Fibroblast of pulmonary artery (primary cell): Measurements from ENCODE around the gene SEC14L5.

Experiments
- DNase-seq: peaks from one replicate; pipeline ENCODE4 v3.0.0-alpha.2; 2010; ENCODE audit warnings: low read depth
- H3K4me3 ChIP-seq: replicated peaks from 2 replicates; pipeline ENCODE4 v1.5.1; 2011; ENCODE audit warnings: low read depth, mild to moderate bottlenecking, control low read depth, low read length, moderate library complexity
- TF ChIP-seq, protein P1 (sequence below): IDR thresholded peaks from 2 replicates; pipeline ENCODE4 v1.5.1; 2011; ENCODE audit warnings: mild to moderate bottlenecking, control low read depth, low read length, inconsistent platforms; ENCODE audit errors: missing control alignments

SEC14L5 gene

DNA sequence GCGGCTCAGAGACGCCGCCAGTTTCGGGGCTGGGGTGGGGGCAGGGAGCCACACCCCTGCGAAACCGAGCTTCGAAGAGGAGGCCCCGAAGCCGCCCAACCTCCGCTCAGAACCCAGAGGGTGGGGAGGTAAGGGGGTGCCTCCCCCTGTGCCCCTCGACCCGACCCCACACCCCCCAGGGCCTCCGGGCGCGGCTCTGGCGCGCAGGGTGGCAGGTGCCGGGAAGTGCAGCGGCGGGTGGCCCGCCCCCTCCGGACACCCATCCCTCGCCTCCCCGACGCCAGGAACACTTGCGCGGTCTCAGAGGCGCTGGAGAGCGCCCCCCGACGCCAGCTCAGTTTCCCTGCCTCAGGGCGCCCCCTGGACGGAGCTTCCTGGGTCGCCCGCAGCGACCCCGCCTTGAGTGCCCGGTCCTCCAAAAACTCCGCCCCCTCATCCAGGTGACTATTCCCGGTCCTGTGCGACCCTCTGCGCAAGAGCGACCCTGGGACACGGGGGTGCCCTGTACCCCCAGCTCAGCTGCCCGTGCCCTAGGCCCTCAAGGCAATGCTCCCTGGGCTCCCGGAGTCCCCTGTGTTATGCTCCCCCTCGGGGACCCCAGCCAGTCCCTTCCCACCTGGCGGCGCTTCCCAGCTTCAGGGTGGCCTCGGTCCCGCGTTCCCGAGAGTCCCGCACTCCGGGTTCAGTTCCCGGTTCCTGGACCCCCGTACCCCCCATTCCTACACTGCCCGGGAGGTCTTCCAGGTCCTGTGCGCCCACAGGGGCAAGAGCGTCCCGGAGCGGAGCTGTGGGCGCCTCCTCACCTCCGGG is 21.7 kb upstream of the SEC14L5 start:
- H3K4me3 ChIP-seq: peak overlapping the region; percentile 40
- DNase-seq: no peak
- TF ChIP-seq, protein P1, sequence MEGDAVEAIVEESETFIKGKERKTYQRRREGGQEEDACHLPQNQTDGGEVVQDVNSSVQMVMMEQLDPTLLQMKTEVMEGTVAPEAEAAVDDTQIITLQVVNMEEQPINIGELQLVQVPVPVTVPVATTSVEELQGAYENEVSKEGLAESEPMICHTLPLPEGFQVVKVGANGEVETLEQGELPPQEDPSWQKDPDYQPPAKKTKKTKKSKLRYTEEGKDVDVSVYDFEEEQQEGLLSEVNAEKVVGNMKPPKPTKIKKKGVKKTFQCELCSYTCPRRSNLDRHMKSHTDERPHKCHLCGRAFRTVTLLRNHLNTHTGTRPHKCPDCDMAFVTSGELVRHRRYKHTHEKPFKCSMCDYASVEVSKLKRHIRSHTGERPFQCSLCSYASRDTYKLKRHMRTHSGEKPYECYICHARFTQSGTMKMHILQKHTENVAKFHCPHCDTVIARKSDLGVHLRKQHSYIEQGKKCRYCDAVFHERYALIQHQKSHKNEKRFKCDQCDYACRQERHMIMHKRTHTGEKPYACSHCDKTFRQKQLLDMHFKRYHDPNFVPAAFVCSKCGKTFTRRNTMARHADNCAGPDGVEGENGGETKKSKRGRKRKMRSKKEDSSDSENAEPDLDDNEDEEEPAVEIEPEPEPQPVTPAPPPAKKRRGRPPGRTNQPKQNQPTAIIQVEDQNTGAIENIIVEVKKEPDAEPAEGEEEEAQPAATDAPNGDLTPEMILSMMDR: no peak

DNA sequence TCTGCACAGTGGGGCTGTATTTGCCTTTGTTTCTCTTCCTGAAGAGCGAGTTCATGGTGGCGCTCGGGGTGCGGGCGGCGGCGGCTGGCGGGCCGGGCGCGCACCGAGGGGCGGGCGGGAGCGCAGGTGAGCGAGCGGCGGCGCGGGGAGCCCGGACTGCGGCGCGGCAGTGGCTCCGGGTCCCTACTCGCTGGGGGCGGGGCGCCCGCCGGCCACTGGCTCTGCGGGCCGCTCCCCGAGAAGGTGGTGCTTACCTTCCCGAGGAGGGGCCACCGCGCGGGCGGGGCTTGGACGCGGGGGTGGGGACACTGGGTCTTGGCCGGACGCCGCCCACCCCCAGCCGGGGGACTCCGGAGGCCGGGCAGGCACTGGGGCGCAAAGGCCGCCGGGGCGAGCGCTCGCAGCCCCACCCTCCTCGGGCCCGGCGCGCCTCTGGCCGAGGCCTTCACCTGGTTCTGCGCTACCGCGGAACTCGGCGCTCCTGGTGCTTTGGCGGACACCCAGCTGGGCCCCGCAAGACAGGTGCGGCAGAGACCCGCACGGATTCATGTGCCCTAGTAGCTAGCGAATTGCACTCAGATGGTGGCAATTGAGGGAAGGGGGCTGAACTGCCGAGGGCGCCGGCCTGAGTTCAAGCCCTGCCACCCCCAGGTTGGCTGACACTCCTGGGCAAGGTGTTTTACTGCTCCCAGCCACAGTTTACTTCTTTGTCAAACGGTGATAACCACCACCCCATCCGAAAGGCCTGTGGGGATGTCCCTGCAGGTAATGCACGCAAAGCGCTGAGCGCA is 20.9 kb upstream of the SEC14L5 start, which contains the start of gene PPL:
Gene PPL (minus strand): TSS at position 158 of the 791 bp plus-strand sequence. CDS start 103 bp downstream, at position 55.
- no peak for DNase-seq
- H3K4me3 ChIP-seq: peak within 1 kb of the TSS; percentile 40
- TF ChIP-seq, protein P1: no peak

DNA sequence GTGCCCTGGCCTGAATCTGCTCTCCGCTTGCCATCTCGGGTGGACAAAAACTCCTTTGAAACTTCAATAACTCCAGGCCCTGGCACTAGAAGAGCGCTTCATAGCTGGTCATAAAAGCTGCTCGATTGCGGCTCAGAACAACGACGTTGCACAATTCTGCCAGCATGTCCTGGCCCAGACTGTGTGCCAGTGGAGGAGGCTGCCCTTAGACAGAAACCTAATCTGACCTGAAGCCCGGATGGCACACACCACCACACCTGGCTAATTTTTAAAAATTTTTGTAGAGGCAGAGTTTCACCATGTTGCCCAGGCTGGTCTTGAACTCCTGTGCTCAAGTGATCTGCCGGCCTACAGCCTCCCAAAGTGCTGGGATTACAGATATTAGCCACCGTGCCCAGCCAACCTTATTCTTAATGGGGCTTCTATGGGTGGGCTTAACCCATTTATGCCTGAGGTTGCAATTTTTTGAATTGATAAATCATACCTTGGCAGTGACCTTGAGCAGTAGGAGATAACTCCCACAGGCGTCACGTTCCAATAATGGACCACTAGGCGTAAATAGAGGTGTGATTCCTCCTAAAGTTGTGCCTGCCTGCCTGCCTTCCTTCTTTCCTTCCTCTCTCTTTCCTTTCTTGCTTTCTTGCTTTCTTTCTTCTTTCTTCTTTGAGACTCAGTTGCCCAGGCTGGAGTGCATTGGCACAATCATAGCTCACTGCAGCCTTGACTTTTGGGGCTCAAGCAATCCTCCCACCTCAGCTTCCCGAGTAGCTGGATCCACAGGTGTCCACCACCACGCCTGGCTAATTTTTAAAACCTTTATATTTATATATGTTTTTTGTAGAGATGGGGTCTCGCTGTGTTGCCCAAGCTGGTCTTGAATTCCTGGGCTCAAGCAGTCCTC is 20.1 kb upstream of the SEC14L5 start:
- TF ChIP-seq, protein P1: no peak
- DNase-seq: no peak
- H3K4me3 ChIP-seq: no peak overlapping the region

DNA sequence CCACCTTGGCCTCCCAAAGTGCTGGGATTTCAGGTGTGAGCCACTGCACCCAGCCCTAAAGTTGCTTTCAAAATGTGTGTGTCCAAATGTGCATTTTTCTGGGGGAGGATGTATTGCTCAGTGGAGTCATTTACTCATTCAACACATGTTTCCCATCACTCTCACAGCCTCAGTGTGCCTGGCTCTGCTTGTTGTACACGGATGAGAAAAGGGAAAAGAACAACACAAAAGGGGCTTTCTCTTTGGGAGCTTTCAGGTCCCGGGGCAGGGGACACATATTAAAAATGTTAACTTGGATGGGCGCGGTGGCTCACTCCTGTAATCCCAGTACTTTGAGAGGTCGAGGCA is 19.5 kb upstream of the SEC14L5 start:
- TF ChIP-seq, protein P1: no peak
- H3K4me3 ChIP-seq: no peak overlapping the region
- peak; percentile 52 for DNase-seq

DNA sequence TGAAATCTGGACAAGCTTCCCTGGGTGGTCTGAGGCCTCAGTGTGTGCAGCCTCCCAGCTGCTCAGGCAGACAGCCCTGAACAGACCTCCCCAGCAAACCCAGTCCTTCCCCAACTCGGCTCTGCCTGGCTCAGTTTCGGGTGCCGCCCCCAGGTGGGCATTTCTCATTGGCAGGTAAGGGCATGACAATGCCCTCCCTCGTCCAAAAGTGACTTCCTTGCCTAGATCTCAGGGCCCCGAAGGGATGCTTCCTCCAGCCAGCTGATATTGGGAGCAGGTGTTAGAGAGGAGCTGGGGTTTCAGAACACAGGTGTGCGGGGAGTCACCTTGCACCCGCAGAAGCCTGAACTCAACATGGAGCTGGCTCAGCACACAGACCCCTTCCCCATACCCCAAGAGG is 17.4 kb upstream of the SEC14L5 start:
- TF ChIP-seq, protein P1: no peak
- H3K4me3 ChIP-seq: no peak overlapping the region
- DNase-seq: no peak

DNA sequence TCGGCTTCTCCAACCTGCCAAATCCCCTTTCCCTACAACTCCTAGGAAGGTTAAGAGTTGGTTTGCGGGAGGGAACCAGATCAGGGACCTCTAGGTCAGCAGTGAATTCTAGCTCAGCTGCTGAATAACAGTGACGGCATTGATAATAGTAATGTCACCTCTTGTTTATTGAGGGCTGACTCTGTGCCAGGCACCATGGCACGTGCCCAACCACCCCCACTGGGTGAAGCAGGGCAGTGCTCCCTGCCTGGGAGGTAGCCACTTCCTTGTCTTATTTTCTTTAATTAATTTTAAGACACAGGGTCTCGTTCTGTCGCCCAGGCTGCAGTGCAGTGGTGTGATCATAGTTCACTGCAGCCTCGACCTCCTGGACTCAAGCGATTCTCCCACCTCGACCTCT is 15.6 kb upstream of the SEC14L5 start:
- no peak overlapping the region for H3K4me3 ChIP-seq
- no peak for DNase-seq
- TF ChIP-seq, protein P1: no peak
